GM10248 (cell line): ENCODE data around the gene NTN3.

Source experiments
- CTCF ChIA-PET: fragments of 300-600 bp; sonication (Branson Sonifier 250); formaldehyde crosslinking; extraction: SDS; loops from one replicate; lab custom pipeline; 2021; ENCODE audit warnings: antibody characterized with exemption; lab: Yijun Ruan, JAX
- POLR2A ChIA-PET: fragments of 350-650 bp; sonication (Branson Sonifier 250); formaldehyde crosslinking; extraction: SDS; loops from one replicate; lab custom pipeline; 2020; ENCODE audit warnings: antibody characterized with exemption; lab: Yijun Ruan, JAX
- DNase-seq: peaks from one replicate; pipeline ENCODE4 v3.0.0; 2012; ENCODE audit errors: extremely low spot score
- TF ChIP-seq, protein P1 (sequence below): IDR thresholded peaks from 2 replicates; pipeline ENCODE4 v1.5.1; 2012; ENCODE audit warnings: mild to moderate bottlenecking, low read depth; ENCODE audit errors: extremely low read depth, missing control alignments, control extremely low read depth

Gene NTN3

DNA sequence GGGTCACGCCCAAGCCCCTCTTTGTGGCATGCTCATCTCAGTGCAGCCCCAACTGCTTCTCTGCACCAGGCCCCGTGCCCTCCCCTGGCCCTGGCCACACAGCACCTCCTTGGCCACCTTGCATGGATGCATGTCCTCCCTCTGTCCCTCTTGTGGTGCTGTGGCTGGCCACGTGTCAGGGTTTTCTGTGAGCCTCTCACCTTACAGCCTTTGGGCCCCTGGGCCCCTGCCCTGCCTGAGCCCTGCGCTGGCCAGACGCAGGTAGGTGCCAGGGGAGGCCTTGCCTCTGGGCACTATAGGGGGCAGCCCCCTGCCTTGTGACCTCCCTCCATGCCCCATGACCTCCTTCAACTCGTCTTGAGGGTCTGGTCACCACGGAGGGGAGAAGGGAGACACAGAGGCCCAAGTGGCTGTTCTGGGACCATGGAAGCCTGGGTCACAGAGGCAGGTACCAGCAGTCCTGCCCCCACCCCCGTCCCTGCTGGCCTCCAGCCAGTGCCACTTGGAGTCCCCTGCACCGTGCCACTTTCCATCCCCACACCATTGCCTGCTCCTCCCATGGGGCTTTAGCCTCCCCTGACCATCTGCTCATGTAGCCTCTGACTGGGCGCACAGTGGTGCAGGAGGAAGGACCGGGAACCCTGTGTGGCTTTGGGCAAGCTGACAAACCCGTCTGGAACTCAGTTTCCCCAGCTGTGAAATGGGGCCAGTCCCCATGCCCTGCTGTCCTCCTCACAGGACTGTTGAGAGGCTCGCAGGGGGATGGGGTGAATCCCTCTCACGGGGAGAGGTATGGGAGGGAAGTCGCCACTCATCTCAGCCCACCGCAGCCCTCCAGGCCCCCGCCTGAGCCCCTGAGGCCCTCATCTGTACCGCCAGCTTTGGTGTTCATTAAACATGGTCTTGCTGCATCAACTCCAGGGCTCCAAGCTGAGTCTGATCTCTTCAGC lies 31.1 kb downstream of the NTN3 start:
- DNase-seq = no peak
- TF ChIP-seq, protein P1, sequence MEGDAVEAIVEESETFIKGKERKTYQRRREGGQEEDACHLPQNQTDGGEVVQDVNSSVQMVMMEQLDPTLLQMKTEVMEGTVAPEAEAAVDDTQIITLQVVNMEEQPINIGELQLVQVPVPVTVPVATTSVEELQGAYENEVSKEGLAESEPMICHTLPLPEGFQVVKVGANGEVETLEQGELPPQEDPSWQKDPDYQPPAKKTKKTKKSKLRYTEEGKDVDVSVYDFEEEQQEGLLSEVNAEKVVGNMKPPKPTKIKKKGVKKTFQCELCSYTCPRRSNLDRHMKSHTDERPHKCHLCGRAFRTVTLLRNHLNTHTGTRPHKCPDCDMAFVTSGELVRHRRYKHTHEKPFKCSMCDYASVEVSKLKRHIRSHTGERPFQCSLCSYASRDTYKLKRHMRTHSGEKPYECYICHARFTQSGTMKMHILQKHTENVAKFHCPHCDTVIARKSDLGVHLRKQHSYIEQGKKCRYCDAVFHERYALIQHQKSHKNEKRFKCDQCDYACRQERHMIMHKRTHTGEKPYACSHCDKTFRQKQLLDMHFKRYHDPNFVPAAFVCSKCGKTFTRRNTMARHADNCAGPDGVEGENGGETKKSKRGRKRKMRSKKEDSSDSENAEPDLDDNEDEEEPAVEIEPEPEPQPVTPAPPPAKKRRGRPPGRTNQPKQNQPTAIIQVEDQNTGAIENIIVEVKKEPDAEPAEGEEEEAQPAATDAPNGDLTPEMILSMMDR = no peak
- CTCF ChIA-PET = interaction anchor here (0.7 to 3.9 kb wide), 37 partner anchors 9 to 349 kb away, joined by 3 to 36 read pairs (median 4); partner anchors contain the start of genes ABCA3, AMDHD2, CCNF and ECI1
- POLR2A ChIA-PET = no interaction called here

DNA sequence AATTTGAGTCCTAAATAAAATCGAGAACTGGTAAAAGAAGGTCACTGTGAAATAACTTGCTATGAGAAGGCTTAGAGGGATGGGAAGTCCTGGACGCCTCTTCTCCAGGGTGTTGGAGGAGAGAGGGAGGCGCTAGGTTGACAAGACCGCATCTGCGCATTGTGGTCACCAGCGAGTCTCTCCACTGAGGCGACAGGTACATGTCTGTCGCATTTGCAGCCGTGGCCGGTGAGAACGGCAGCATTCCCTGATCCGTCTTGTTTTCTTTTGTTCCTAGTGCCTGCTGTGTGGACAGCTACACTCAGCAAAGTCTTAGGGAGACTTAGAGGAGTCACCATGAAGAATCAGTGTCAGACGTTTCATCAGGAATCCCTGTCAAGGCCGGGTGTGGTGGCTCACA lies 34.6 kb downstream of the NTN3 start:
- ChIA-PET CTCF (no interaction called here), POLR2A (no interaction called here)
- DNase-seq = no peak
- TF ChIP-seq, protein P1 = no peak

DNA sequence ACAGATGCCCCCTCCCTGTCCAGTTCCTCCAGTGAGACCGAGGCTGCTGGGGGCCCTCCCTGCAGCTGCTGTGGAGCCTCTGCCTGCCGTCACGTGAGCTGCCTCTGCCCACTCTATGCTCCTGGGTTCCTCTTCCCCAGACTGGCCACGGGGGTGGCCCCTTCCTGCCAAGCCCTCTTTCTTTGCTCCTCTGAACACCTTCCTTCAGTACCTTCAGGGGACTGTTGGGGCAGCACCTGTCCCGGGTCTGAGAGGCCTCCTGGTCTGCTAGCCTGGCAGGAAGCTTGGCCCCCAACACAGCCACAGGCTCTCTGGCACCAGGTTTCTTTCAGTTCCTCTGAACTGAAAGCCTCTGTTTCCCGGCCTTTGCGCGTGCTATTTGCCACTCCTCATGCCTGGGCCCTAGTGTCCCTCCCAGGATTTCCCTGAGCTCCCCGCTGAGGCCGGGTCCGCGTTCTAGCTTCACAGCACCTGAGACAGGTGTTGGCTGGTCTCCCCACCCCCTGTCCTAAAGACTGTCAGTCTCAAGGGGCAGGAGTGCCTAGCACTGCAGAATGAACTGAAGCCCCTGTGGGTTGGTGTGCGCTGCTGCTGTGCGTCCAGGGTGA lies 36.1 kb downstream of the NTN3 start:
- ChIA-PET POLR2A (interaction anchor here (1.4 to 2.0 kb wide), 2 partner anchors 11 to 13 kb away, joined by 4 to 9 read pairs; partner anchors contain the start of gene AMDHD2), CTCF (interaction anchor here (1.1 kb wide), 1 partner anchor 77 kb away, joined by 3 read pairs; no protein-coding TSS in a partner anchor)
- peak; percentile 78 for DNase-seq
- TF ChIP-seq, protein P1 = no peak

DNA sequence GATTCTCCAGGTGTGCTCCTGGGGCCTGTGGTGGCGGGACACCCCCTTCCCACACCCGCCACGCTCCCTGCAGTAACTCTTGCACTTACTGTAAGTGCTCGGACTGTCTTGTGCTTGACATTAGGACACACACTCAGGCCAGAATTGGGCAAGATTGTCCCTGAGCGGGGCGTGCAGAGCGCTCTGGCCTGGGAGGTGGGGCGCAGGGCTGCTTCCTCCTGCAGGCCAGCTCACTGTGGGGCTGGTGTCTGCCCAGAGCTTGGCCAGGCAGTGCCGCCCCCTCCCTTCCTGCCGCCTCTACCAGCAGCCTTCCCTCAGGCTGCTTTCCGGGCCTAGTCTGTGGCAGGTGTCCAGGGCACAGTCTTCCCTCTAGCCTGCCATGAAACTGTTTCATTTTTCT lies 36.6 kb downstream of the NTN3 start:
- TF ChIP-seq, protein P1 = no peak
- ChIA-PET CTCF (interaction anchor here (1.1 kb wide), 1 partner anchor 77 kb away, joined by 3 read pairs; no protein-coding TSS in a partner anchor), POLR2A (interaction anchor here (1.4 to 2.0 kb wide), 2 partner anchors 11 to 12 kb away, joined by 4 to 9 read pairs; partner anchors contain the start of gene AMDHD2)
- DNase-seq = no peak

DNA sequence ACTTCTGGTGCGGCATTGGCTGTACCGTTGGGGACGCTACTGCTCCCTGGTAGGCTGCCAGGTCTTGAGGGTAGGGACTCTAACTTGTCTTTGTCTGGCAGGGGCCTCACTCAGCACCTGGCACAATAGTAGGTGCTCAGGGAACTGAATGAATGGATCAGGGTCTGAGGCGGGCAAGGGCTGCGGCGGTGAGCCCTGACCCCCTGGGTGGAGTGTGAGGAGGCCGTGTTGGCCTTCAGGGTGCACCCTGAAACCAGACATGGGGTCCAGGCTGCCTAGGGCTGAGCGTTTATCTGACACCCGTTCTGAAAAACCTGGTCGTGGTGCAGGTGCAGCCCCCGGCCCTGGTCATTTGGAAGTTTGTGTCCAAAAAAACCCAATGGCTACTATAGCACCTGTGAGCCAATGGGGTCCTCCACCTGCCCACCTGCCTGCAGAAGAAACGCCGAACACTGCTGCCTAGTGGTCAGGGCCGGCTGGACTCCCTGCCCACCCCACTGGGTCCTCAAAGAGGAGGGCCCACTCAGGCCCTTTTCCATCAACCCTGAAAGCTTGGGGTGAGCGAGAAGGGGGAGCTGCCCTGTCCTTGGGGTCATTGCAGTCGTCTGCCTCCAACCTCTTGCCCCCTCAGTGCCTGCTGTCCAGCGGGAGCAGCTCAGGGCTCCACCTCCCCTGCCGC lies 37.8 kb downstream of the NTN3 start:
- POLR2A ChIA-PET = no interaction called here
- no peak for DNase-seq
- TF ChIP-seq, protein P1 = no peak
- CTCF ChIA-PET = interaction anchor here (1.4 to 4.2 kb wide), 2 partner anchors 8 to 13 kb away, joined by 7 to 24 read pairs; no protein-coding TSS in a partner anchor
